Endothelial cell of umbilical vein (primary cell): ENCODE results near the gene MAPT. TPM values are rescaled to one million over a fixed set of nuclear protein-coding genes. Genes with fewer than 3 reads are reported as not detected.

ENCODE experiments used
- BruUV-seq: library from RNA; stranded (reverse); fragments of 400-500 nt; replicated peaks from 2 replicates; lab custom pipeline; 2021; lab: Mats Ljungman, UMichigan
- CTCF ChIA-PET: fragments of 300-600, 350-600 bp; sonication (Branson Sonifier 250); formaldehyde crosslinking; loops from one replicate; lab custom pipeline; 2021; ENCODE audit warnings: antibody characterized with exemption, inconsistent platforms; lab: Charles Lee
- POLR2A ChIA-PET: fragments of 300-600, 350-600 bp; sonication (Branson Sonifier 250); formaldehyde crosslinking; loops from one replicate; lab custom pipeline; 2021; ENCODE audit warnings: antibody characterized with exemption, inconsistent platforms; lab: Charles Lee
- DNase-seq: peaks from one replicate; pipeline ENCODE4 v3.0.0-alpha.2; 2011; ENCODE audit warnings: low read depth, low spot score
- FAIRE-seq: peaks from 2 replicates; lab custom pipeline; 2011; peaks lifted over from hg19 to GRCh38; lab: Jason Lieb, UNC
- H2AFZ ChIP-seq: 2 replicates; pipeline ENCODE4 v1.6.0; 2012; ENCODE audit warnings: low read depth, low read length, control low read depth, inconsistent platforms
- H3K27ac ChIP-seq: 2 replicates; pipeline ENCODE4 v1.5.1; 2011; ENCODE audit warnings: low read depth, mild to moderate bottlenecking, control low read depth, low read length, moderate library complexity; ENCODE audit not compliant: insufficient read depth
- H3K27me3 ChIP-seq, 2 experiments: 2 replicates each; pipeline versions ENCODE4 v1.6.0 to v1.6.1; 2011; ENCODE audit warnings: low read length in 2 of 2, mixed read lengths in 1 of 2; ENCODE audit not compliant: control insufficient read depth in 2 of 2, insufficient read depth in 2 of 2
- H3K36me3 ChIP-seq, 2 experiments: 2 replicates in 1 of 2; 3 replicates in 1 of 2; pipeline ENCODE4 v1.5.1; 2011; ENCODE audit warnings: low read length in 2 of 2, mild to moderate bottlenecking in 1 of 2, moderate library complexity in 1 of 2; ENCODE audit not compliant: control insufficient read depth in 2 of 2, insufficient read depth in 2 of 2; ENCODE audit errors: extremely low read depth in 1 of 2
- H3K4me1 ChIP-seq: 3 replicates; pipeline ENCODE4 v1.5.1; 2011; ENCODE audit warnings: mild to moderate bottlenecking, low read length; ENCODE audit not compliant: control insufficient read depth, insufficient read depth; ENCODE audit errors: extremely low read depth
- H3K4me2 ChIP-seq: 2 replicates; pipeline ENCODE4 v1.6.1; 2011; ENCODE audit warnings: low read length, control low read depth, mixed read lengths; ENCODE audit not compliant: insufficient read depth
- H3K4me3 ChIP-seq, 3 experiments: fragments of 200-600 bp in 1 of 3; sonication (generic), shearing (Covaris generic) in 1 of 3; replicated peaks in 1 of 3; 2 replicates each; pipeline ENCODE4 v1.5.1; 2011 to 2016; ENCODE audit warnings: control low read depth in 3 of 3, low read length in 3 of 3, mild to moderate bottlenecking in 2 of 3, inconsistent platforms in 1 of 3, low read depth in 1 of 3, moderate library complexity in 1 of 3; ENCODE audit not compliant: insufficient read depth in 1 of 3
- H3K79me2 ChIP-seq: 2 replicates; pipeline ENCODE4 v1.6.0; 2012; ENCODE audit warnings: low read length, inconsistent platforms; ENCODE audit not compliant: control insufficient read depth, insufficient read depth
- H3K9ac ChIP-seq: replicated peaks from 2 replicates; pipeline ENCODE3; 2011; ENCODE audit warnings: low read length, control low read depth; ENCODE audit not compliant: insufficient read depth; ENCODE audit errors: extremely low read depth
- H3K9me1 ChIP-seq: replicated peaks from 3 replicates; pipeline ENCODE4 v1.6.0; 2011; ENCODE audit warnings: mild to moderate bottlenecking, low read length; ENCODE audit not compliant: control insufficient read depth, insufficient read depth; ENCODE audit errors: extremely low read depth
- H3K9me3 ChIP-seq: replicated peaks from 2 replicates; pipeline ENCODE4 v1.5.1; 2012; ENCODE audit warnings: low read length, inconsistent platforms; ENCODE audit not compliant: control insufficient read depth, insufficient read depth
- H4K20me1 ChIP-seq: replicated peaks from 2 replicates; pipeline ENCODE3; 2011; ENCODE audit warnings: mild to moderate bottlenecking, low read length; ENCODE audit not compliant: control insufficient read depth, insufficient read depth; ENCODE audit errors: extremely low read depth
- CTCF ChIP-seq, 2 donors: IDR thresholded peaks; 1 replicate in 1 of 2; 2 replicates in 1 of 2; pipeline ENCODE4 v1.5.1; 2011; ENCODE audit warnings: low read length in 2 of 2, mild to moderate bottlenecking in 2 of 2, moderate library complexity in 2 of 2, control low read depth in 1 of 2, inconsistent platforms in 1 of 2, low read depth in 1 of 2; ENCODE audit not compliant: insufficient read depth in 1 of 2; ENCODE audit errors: extremely low read depth in 1 of 2
- EZH2 ChIP-seq: IDR thresholded peaks from 2 replicates; pipeline ENCODE4 v1.6.1; 2012; ENCODE audit warnings: borderline replicate concordance, low read depth, mild to moderate bottlenecking, moderate library complexity, low read length, inconsistent platforms; ENCODE audit not compliant: severe bottlenecking
- FOS ChIP-seq: IDR thresholded peaks from 2 replicates; pipeline ENCODE4 v1.6.1; 2011; ENCODE audit warnings: mild to moderate bottlenecking, low read length, moderate library complexity, borderline replicate concordance; ENCODE audit not compliant: insufficient read depth
- GATA2 ChIP-seq: IDR thresholded peaks from 2 replicates; pipeline ENCODE4 v1.7.0; 2011; ENCODE audit warnings: low read depth, mild to moderate bottlenecking, moderate library complexity, mixed read lengths, low read length; ENCODE audit not compliant: insufficient read length, insufficient read depth
- JUN ChIP-seq: IDR thresholded peaks from 2 replicates; pipeline ENCODE4 v1.6.1; 2011; ENCODE audit warnings: borderline replicate concordance, low read depth; ENCODE audit not compliant: insufficient read length, insufficient read depth
- MAX ChIP-seq: IDR thresholded peaks from 2 replicates; pipeline ENCODE4 v1.6.1; 2011; ENCODE audit not compliant: insufficient read depth, insufficient read length
- MYC ChIP-seq: IDR thresholded peaks from one replicate; pipeline ENCODE4 v1.6.1; 2011; ENCODE audit warnings: mild to moderate bottlenecking, low read depth, low read length
- POLR2A ChIP-seq: IDR thresholded peaks from 2 replicates; pipeline ENCODE4 v1.6.1; 2012; ENCODE audit warnings: low read depth, mild to moderate bottlenecking, control low read depth, low read length
- POLR2AphosphoS5 ChIP-seq: IDR thresholded peaks from 2 replicates; pipeline ENCODE4 v1.6.1; 2012; ENCODE audit warnings: low read depth, mild to moderate bottlenecking, control low read depth, low read length, moderate library complexity; ENCODE audit not compliant: insufficient read depth
- dilution Hi-C: fragments of 300-500 bp; cut with MboI; formaldehyde crosslinking; loops from one replicate; pipeline ENCODE4 v1.15.0; 2019; ENCODE audit warnings: low sequenced_read_pairs; ENCODE audit not compliant: extremely low pct_ligation_motif_present
- intact Hi-C: fragments of 100-400 bp; cut with micrococcal nuclease; formaldehyde crosslinking; loops from one replicate; pipeline ENCODE4 v1.10.0; 2022
- polyA plus RNA-seq, 4 experiments: library from polyadenylated mRNA; depleted of rRNA in 3 of 4; stranded (reverse) in 3 of 4; unstranded in 1 of 4; fragments of >200 nt; gene quantifications; 2 replicates each; pipeline versions ENCODE4 v1.2.1 to v1.2.3, GENCODE V29; 2011 to 2012; ENCODE audit warnings: missing spikeins in 1 of 4
- total RNA-seq: library from RNA; stranded (reverse); gene quantifications from 2 replicates; pipeline ENCODE4 v1.2.3, GENCODE V29; 2021

The MAPT gene
- total and polyA plus RNA-seq, 2 donors (not counting 3 experiments of a cell fraction or from before 2014, with no cell fraction given), result 0.04 to 0.51 TPM

- ChIA-PET CTCF (interaction anchor here (0.6 to 1.1 kb wide), 2 partner anchors 10 to 713 kb away, joined by 4 to 5 read pairs; no protein-coding TSS in a partner anchor), POLR2A (no interaction called here)
- H3K36me3 ChIP-seq, result no peaks in the 10 kb centered on the region
- DNase-seq (no peak), FAIRE-seq (no peak)
- H2AFZ ChIP-seq, result no peak overlapping the region
- dilution Hi-C loops (no loop called here), intact Hi-C loops (no loop called here)
- TF ChIP-seq GATA2 (no peak), MAX (no peak)
- BruUV-seq, result no TSS peak
- no peaks in the 10 kb centered on the region for H3K9me1 ChIP-seq
- H4K20me1 ChIP-seq, result no peaks in the 10 kb centered on the region
- no peak overlapping the region for H3K9ac ChIP-seq
- no peak overlapping the region for H3K27ac ChIP-seq
- H3K27me3 ChIP-seq, result peaks cover 0 to 2% of the 10 kb centered on the region in 2 experiments
- H3K4me1 ChIP-seq, result no peaks in the 10 kb centered on the region
- no peaks in the 10 kb centered on the region for H3K79me2 ChIP-seq
- H3K4me2 ChIP-seq, result no peak overlapping the region
- H3K9me3 ChIP-seq, result no peaks in the 10 kb centered on the region
- no peak overlapping the region for H3K4me3 ChIP-seq
Measured at GRCh38 chr17:45991341-45991740, 97.0 kb downstream of the MAPT start.

GRCh38 chr17:45992175-45992574, 97.8 kb downstream of the MAPT start:
- H3K27ac ChIP-seq, result no peak overlapping the region
- BruUV-seq, result no TSS peak
- dilution Hi-C loops, result no loop called here
- no peak overlapping the region for H3K4me3 ChIP-seq
- H3K9me1 ChIP-seq, result no peaks in the 10 kb centered on the region
- FAIRE-seq (no peak), DNase-seq (no peak)
- peaks cover 0 to 2% of the 10 kb centered on the region in 2 experiments for H3K27me3 ChIP-seq
- no peak overlapping the region for H3K9ac ChIP-seq
- H3K4me1 ChIP-seq, result no peaks in the 10 kb centered on the region
- no peaks in the 10 kb centered on the region for H3K36me3 ChIP-seq
- POLR2A ChIA-PET, result no interaction called here
- H3K9me3 ChIP-seq, result no peaks in the 10 kb centered on the region
- H4K20me1 ChIP-seq, result no peaks in the 10 kb centered on the region
- H3K79me2 ChIP-seq, result no peaks in the 10 kb centered on the region
- intact Hi-C loops, result no loop called here
- TF ChIP-seq EZH2, result no peak
- TF ChIP-seq FOS, result no peak
- no peak for TF ChIP-seq CTCF (IDR thresholded peaks at IDR 0.05; ENCODE audit: extremely low read depth in 1 of 2, insufficient read depth in 1 of 2, low read depth in 1 of 2, low read length in 2 of 2)
- no peak for TF ChIP-seq POLR2A
- no peak for TF ChIP-seq GATA2
- no peak for TF ChIP-seq MAX
- TF ChIP-seq POLR2AphosphoS5, result no peak
- TF ChIP-seq MYC, result no peak
- no peak for TF ChIP-seq JUN
- H2AFZ ChIP-seq, result no peak overlapping the region
- CTCF ChIA-PET, result interaction anchor here (0.6 to 1.1 kb wide), 3 partner anchors 9 to 714 kb away, joined by 3 to 5 read pairs (median 4); no protein-coding TSS in a partner anchor
- H3K4me2 ChIP-seq, result no peak overlapping the region
